HG02642 (cell line): Measurements from ENCODE around the gene SPINK4.

Source experiments
- ATAC-seq: cut with Tn5 transposase; IDR thresholded peaks from one replicate; pipeline ENCODE4 v1.9.1; 2021; ENCODE audit warnings: mild to moderate bottlenecking; ENCODE audit not compliant: unreplicated experiment, poor library complexity

SPINK4 gene, protein sequence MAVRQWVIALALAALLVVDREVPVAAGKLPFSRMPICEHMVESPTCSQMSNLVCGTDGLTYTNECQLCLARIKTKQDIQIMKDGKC

DNA sequence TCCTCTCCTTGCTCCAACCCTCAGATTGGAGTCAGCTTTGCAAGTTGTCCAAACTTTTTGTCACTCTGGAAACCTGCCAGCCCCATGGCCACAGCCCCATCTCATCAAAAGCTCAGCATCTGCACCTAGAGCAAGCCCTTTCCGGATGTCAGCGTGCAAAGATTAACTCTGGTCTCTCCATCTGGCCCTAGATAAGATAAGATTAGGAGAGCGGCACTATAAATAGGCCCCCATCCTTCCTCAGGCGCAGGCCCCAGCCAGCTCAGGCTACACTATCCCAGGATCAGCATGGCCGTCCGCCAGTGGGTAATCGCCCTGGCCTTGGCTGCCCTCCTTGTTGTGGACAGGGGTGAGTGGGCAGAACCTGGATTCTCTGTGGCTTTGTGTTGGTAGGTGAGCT, at the start of gene SPINK4:
SPINK4 (plus strand) TSS at position 247 of the 400 bp plus-strand sequence; CDS start at position 289, 42 bp downstream.
- no peak for ATAC-seq

DNA sequence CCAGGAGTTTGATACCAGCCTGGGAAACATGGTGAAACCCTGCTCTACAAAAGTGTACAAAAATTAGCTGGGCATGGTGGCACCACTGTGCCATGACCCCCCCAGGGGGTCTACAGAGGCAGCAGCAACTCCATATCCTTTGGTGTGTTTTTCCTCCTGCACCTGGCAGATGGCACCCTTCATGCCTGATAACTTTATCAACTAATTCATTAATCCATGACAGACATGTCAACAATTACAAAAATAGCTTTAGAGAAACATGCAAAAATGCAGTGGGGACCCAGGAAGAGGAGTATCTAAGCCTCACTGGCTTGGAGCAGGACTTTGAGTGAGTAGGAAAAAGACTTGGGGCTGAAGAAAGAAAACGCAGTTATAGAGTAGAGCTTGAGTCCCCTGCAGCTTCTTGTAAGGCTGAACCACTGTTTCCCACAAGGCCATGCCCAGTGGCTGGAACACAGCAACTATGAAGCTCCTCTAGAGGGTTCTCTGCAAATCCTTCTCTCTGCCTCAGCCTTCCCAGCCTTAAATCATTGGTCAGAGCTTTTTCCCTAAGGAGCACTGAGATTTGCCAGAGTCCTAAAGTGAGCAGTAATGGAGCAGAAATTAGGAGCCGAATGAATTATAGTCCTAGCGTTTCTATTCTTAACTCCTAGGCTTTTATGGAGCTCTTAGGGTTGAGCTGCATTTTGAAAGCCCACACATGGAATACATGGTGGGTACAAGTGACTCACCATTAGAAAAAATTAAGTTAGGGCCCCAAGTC, 47.3 kb upstream of the SPINK4 start:
- ATAC-seq, result no peak

DNA sequence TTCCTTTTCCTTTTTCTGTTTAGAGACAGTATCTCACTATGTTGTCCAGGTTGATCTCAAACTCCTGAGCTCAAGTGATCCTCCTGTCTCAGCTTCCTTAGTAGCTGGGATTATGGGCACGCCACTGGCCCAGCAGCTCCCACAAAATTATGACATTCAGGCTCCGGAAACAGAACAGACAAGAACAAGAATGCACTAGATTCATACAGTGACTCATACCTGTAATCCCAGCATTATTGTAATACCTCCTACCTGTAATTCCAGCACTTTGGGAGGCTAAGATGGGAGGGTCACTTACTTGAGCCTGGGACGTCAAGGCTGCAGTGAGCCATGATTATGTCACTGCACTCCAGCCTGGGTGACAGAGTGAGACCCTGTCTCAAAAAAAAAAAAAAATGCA, 46.1 kb upstream of the SPINK4 start:
- ATAC-seq, result no peak

DNA sequence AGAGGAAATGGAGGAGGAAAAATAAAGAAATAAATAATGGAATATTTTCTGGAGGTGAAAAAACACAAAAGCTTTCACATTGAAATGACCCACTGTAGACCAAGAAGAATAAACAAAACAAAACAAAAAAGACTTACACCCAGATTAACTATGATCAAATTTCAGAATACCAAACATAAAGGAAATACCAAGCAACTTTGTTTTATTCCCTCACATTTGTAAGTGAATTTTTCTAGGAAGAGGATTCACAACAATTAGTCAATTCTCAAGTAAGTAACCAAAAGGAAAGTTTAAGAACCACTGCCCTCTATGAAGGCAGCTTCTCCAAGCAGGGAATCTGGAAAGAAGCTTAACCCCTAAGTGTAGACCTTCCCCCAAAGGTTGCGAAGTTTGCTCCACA, 43.2 kb upstream of the SPINK4 start:
- ATAC-seq, result no peak

DNA sequence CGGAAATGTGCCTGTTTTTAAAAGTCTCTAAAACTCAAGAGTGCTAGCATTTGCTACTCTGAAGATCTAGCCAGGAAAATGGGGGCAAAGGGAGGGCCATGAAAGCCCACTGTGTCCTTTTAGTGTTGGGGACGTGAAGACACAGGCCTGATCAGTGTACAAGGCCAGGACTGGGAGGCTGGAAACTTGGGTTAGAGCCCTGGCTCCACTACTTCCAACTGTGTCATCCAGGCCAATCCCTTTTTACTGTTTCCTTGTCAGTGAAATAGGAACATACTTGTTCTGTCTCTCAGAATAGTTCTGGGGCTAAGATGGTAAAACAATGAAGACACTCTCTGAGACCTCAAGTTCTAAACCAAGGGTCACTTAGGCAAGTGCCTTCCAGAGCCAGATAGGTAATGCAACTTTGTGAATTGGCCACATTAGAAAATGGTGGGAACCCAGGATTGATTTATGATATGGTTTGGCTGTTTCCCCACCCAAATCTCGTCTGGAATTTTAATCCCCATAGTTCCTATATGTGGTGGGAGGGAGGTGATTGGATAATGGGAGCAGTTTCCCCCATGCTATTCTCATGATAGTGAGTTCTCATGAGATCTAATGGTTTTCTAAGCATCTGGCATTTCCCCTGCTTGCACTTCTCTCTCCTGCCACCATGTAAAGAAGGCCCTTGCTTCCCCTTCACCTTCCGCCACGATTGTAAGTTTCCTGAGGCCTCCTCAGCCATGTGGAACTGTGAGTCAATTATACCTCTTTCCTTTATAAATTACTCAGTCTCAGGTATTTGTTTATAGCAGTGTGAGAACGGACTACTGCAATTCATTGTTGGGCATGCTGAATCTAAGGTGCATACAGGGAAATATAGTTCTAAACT, 42.5 kb upstream of the SPINK4 start:
- no peak for ATAC-seq

DNA sequence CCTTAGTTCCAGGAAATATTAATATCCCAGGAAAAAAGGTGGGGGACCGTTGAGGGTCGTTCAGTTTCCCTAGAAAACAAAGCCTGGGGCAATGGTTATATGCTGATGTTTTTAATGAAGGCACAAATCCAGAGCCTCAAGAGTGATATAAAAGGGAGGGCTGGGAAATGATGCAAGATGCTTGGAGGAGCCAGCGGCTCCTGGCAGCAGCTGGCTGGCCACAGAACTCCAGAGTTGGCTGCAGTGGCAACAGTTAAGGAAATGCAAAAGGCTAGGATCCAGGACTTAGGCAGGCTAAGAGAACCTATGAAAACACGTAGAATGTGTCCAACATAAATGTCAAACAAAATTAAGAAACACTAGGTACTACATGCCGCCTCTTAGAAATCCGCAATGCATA, 41.8 kb upstream of the SPINK4 start:
- no peak for ATAC-seq

DNA sequence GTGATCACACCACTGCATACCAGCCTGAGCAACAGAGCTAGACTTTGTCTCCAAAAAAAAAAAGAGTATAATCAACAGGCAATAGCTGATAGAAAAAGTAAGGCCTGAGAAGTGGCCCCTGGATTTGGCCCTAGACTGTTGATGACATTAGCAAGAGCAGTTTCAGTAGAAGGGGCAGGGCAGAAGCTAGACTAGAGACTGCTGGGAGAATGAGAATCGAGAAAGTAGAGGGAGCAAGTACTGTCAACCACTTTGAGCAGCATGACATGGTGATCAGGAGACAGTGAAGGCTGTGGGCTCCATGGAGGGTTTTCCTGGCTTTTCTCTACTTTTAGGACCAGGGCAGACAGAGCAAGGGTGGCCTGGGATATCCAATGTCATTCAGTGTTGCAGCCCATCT, 37.9 kb upstream of the SPINK4 start:
- ATAC-seq, result peak; percentile 36

DNA sequence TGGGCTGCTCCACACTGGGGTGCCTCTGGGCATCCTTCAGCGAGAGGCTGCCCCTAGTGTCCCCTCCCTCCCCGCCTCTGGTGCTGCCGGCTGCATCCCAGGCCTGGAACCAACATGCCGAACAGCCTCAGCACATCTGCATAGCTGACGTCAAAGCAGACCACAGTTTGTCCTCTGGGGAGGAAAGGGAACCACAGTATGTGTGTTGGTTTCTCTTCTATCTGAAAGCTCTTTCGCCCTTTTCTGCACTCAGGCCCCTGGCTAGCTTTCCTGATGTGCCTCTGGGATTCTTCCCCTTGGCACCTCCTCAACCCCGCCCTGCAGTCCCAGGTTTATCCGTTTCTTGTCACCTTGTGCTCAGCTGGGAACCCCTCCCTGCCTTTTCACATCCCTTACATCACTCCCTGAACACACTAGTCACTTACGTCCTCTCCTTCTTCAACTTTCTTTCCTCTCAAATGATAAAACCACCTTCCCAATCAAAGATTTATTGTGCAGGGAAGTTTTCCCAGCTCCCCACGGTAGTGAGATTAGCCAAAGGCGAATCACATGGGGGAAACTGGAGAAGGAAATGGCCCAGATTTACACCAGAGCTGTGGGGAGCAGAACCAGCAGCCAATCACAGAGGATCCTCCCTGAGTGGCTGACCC, 37.3 kb upstream of the SPINK4 start:
- ATAC-seq, result peak; percentile 99

DNA sequence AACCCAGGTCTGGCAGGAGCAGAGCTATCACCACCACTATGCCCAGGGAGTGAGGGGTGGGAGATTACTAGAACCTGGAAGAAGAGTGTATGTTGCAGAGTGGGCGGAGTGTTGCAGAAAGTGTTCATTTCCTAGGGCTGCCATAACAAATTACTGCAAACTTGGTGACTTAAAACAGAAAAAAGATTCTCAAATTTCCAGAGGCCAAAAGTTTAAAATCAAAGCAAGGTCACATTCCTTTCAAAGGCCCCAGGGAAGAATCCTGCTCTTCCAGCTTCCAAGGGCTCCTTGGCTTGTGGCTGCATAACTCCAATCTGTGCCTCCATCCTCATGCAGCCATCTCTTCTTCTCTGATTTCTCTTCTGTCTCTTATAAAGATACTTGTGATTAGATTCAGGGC, 30.6 kb upstream of the SPINK4 start:
- ATAC-seq, result no peak

DNA sequence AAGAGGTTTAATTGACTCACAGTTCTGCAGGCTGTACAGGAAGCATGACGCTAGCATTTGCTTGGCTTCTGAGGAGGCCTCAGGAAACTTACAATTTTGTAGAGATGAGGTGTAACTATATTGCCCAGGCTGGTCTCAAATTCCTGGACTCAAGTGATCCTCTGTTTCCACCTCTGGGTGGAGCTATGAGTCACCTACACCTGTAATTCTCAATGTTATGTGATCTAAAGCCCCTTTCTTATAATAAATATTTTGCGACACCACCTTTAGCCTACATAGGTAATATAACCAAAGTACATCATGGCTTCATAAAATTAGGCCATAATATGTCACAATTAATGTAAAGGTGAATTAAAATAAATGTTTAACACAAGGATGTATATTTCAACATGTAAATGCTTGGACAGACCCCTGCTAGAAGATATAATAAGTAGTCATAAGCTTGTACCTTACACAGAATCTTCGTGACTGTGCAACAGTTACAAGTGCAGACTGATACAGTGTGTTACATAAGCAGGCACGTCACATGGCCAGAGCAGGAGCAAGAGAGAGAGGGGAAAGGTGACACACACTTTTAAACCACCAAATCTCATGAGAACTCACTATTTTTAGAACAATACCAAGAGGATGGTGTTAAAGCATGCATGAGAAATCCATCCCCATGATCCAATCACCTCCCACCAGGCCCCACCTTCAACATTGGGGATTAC, 29.8 kb upstream of the SPINK4 start:
- ATAC-seq, result no peak

DNA sequence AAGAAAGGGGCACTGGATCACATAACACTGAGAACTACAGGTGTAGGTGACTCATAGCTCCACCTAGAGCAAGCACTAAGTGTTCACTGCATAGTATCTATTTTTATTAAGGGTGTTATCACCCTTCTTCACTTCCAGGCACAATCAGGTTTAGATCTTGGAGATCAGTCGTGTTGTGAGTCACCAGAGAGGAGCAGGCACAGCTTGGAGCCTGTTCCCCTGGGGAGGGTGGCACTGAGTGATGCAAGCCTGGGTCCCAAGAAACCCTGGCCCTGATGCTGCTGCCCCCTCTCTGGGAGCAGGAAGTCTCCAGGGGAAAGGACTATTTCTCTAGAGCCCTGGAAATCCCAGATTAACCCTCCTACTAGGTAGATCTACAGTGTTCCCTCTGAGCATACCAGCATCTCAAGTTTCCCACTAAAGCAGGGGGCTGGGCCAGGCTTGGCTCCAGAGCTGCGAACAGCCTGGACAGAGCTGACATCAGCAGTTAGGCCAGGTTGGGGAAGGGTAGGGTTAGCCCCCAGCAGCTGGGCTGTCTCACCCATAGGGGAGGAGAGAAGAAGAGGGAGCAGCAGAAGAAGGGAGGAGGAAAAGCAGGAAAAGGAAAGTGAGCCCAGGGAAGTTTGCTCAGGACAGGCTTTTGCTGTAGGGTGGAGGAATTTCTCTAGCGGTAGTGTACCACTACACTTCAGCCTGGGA, 28.1 kb upstream of the SPINK4 start:
- no peak for ATAC-seq

DNA sequence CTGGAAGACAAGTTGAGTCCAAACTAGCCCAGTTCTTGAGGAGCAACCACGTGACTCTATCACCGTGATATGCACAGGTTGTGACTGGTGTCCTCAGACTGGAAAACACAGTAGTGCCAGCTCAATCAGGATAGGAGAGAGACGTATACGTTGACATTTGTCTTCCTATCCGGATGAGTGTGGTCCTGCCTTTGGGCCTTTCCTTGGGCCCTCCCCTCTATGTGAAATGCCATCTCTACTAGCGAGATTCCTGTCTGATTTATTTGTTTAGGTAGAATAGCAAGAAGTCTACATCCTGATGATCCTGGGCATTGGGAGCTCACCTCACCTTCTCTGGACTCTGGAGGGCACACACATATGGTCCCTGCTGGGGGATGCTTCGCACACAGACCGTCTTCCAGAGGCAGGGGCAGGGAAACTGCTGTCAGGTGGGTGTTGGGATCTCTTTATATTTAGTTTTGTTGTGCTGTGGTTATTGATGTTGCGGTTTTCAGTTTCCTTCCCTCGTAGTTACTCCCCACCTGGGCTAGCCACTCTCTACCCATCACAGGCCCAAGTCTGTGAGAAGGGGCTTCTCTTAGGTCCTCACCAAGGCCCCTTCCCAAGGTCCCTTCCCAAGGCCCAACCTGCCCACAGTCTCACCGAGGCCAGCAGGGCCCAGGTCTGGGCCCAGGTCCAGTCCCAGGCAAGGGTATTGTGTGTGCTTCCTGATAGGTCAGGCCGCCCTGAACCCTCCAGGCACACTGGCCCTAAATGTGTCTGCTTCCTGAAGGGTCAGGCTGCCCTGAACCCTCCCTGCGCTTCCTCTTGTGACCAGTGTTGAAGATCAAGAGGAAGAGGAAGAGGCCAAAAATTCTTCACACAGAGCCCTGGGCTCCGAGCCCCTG, 19.0 kb upstream of the SPINK4 start:
- ATAC-seq, result no peak

DNA sequence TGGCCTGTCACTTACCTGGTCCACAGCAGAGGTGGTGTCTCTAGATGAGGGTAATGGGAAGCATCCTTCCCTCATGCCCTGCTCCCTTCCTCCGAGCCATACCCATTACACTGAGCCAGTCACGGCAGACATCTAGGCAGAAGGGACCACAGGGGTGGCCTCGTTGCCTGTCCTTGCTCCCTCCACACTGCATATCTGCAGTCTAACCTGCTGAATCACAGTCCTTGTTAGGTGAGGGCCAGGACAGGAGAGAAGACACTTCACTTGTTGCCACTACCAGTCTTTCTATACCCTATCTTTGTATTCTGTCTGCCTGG, 18.4 kb upstream of the SPINK4 start:
- ATAC-seq, result no peak

DNA sequence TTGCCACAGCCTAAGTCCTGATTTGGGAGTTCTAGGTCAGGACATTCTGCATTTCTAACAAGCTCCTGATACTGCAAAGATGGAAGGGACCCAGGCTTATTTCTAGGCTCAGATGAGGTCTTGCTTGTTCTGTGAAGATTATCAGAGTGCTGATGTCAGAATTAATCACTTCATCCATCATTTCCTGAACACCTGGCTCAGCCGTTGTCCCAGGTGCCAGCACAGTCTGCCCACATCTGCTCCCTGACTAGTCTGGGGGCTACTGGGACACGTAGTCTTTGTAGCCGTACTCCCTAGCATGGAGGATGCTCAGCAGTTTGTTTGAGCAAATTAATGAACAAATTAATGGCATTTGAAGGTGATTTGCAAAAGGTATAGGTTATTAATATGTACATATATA, 17.9 kb upstream of the SPINK4 start:
- no peak for ATAC-seq

DNA sequence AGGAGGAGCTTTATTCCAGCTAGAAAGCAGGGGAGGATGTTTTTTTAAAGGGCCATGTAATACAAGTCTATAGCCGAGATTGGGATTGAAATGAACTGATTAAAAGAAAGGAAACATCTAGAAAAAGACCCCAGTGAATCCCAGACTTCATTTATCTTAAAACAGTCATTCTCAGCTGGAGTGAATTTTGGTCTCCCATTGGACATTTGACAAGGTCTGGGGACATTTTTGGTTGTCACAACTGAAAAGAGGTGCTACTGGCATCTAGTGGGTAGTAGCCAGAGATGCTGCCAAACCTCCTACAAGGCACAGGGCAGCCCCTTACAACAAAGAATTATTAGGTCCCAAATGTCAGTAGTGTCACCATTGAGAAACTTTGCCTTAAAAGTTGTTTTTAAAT, 16.3 kb upstream of the SPINK4 start:
- no peak for ATAC-seq

DNA sequence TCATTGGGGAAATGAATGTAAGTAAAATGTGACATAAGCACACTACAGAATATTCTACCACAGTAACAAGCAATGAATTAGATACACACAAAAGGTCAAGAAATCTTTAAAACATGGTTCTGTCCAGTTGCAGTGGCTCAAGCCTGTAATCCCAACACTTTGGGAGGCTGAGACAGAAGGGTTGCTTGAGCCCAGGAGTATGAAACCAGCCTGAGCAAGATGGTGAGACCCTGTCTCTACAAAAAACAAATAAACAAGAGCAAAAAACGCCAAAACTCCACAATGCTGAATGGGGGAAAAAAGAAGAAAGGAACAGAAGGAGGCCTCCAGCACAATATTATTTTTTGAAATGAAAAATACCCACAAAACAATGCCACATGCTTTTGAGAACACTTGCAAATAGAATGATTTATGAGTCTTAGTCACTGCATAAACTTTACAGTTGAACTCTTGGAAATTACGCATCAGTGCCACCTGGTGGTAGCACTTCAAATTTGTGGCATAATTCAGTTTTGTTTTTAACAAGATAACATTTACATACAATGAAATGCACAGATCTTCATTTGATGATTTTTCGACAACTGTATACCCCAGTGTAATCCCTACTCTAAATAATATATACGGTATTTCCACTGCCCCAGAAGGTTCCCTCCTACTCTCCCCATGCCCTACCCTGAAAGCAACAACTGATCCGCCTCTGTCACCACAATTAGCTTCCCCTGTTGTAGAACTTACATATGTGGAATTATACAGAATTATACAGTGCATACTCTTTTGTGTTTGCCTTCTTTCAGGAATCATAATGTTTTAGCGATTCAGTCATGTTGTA, 14.4 kb upstream of the SPINK4 start:
- no peak for ATAC-seq

DNA sequence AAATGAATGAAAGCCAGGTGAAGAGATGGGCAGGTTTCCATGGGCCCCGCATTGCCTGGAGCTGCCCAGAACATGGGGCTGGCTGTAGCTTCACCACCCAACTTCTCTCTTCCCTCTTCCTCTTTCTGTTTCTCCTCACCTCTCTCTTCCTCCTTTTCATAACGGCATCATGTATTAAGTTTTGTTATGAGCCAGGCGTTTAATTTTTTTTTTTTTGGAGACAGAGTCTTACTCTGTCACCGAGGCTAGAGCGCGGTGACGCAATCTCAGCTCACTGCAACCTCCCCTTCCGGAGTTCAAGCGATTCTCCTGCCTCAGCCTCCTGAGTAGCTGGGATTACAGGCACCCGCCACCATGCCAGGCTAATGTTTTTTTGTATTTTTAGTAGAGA, 13.0 kb upstream of the SPINK4 start:
- ATAC-seq, result peak; percentile 66

DNA sequence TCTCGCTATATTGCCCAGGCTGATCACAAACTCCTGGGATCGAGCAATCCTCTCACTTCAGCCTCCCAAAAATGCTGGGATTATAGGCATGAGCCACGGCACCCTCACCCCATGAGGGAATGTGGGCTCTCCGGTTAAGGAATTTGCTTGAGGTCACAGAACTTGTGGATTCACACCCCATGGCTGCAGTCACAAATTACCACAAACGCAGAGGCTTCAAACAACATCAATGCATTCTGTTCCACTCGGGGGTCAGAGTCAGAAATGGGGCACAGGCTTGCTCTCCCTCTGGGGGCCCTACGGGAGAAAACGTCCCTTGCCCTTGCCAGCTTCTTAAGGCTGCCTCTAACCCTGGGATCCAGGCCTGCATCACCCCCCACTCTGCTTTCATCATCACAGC, 12.2 kb upstream of the SPINK4 start:
- ATAC-seq, result no peak
